Neural progenitor cell (in vitro differentiated cells): ENCODE data around the gene SF3B2. TPM values are rescaled to one million over a fixed set of nuclear protein-coding genes. Genes with fewer than 3 reads are reported as not detected.

Experiments
- DNase-seq: peaks from one replicate; pipeline ENCODE4 v3.0.0-alpha.2; 2016; ENCODE audit warnings: low spot score
- H2AFZ ChIP-seq: fragments of 200-600 bp; sonication (generic); replicated peaks from 2 replicates; pipeline ENCODE4 v1.6.1; 2016; ENCODE audit warnings: antibody characterized with exemption
- H3F3A ChIP-seq: fragments of 200-600 bp; sonication (generic); 2 replicates; pipeline ENCODE4 v1.6.1; 2016; ENCODE audit warnings: antibody characterized with exemption, low read depth
- H3K27ac ChIP-seq: fragments of 200-600 bp; sonication (generic); 2 replicates; pipeline ENCODE4 v1.5.1; 2016; ENCODE audit warnings: mild to moderate bottlenecking
- H3K27me3 ChIP-seq: fragments of 200-600 bp; sonication (generic); 2 replicates; pipeline ENCODE4 v1.6.1; 2016; ENCODE audit warnings: mild to moderate bottlenecking, moderate library complexity
- H3K36me3 ChIP-seq: fragments of 200-600 bp; sonication (generic); 2 replicates; pipeline ENCODE4 v1.5.1; 2016
- H3K4me1 ChIP-seq: fragments of 200-600 bp; sonication (generic); 2 replicates; pipeline ENCODE4 v1.6.1; 2016; ENCODE audit warnings: mixed run types
- H3K4me2 ChIP-seq: fragments of 200-600 bp; sonication (generic); 2 replicates; pipeline ENCODE4 v1.6.1; 2016
- H3K4me3 ChIP-seq: fragments of 200-600 bp; sonication (generic); 2 replicates; pipeline ENCODE4 v1.5.1; 2016
- H3K79me2 ChIP-seq: fragments of 200-600 bp; sonication (generic); 2 replicates; pipeline ENCODE4 v1.6.1; 2016; ENCODE audit warnings: low read depth
- H3K9ac ChIP-seq: fragments of 200-600 bp; sonication (generic); 2 replicates; pipeline ENCODE4 v1.6.1; 2016
- H3K9me3 ChIP-seq: fragments of 200-600 bp; sonication (generic); 2 replicates; pipeline ENCODE4 v1.5.1; 2016; ENCODE audit warnings: low read depth
- H4K20me1 ChIP-seq: fragments of 200-600 bp; sonication (generic); 2 replicates; pipeline ENCODE4 v1.6.1; 2016; ENCODE audit warnings: low read depth
- H3K27ac Mint-ChIP-seq: 3 replicates; pipeline ENCODE4 v1.8.0; 2021; ENCODE audit warnings: mixed read lengths
- H3K27me3 Mint-ChIP-seq: 2 replicates; pipeline ENCODE4 v1.8.0; 2022; ENCODE audit warnings: low read depth, mild to moderate bottlenecking, inconsistent platforms, moderate library complexity, mixed read lengths; ENCODE audit not compliant: insufficient read depth
- H3K36me3 Mint-ChIP-seq: 3 replicates; pipeline ENCODE4 v1.8.0; 2021; ENCODE audit warnings: mixed read lengths
- H3K4me1 Mint-ChIP-seq: 3 replicates; pipeline ENCODE4 v1.8.0; 2021; ENCODE audit warnings: mixed read lengths
- H3K4me3 Mint-ChIP-seq: 3 replicates; pipeline ENCODE4 v1.8.0; 2021; ENCODE audit warnings: mild to moderate bottlenecking, moderate library complexity, mixed read lengths
- H3K9me3 Mint-ChIP-seq: 3 replicates; pipeline ENCODE4 v1.8.0; 2020; ENCODE audit warnings: mixed read lengths
- CTCF ChIP-seq: fragments of 200-600 bp; sonication (generic); IDR thresholded peaks from 2 replicates; pipeline ENCODE4 v1.5.1; 2017; ENCODE audit warnings: antibody characterized with exemption, mild to moderate bottlenecking
- EZH2 ChIP-seq: fragments of 200-600 bp; sonication (generic); IDR thresholded peaks from 2 replicates; pipeline ENCODE4 v1.6.1; 2017; ENCODE audit warnings: antibody characterized with exemption, mild to moderate bottlenecking, moderate library complexity
- EZH2phosphoT487 ChIP-seq: fragments of 200-600 bp; sonication (generic); IDR thresholded peaks from 2 replicates; pipeline ENCODE4 v1.6.1; 2017; ENCODE audit warnings: antibody characterized with exemption
- total RNA-seq: library from RNA; depleted of rRNA; stranded (reverse); fragments of >200 nt; gene quantifications from 2 replicates; pipeline ENCODE4 v1.2.3, GENCODE V29; 2015; ENCODE audit warnings: low replicate concordance

SF3B2 gene
- total RNA-seq, 1 donor from 2014 or later, result 198 TPM

GRCh38 chr11:66015454-66015881 is 36.7 kb upstream of the SF3B2 start:
- Histone ChIP-seq H3K9ac (no peak overlapping the region), H3K79me2 (no peaks in the 10 kb centered on the region)

GRCh38 chr11:66015936-66016792 is 36.0 kb upstream of the SF3B2 start:
- Histone ChIP-seq H4K20me1 (no peaks in the 10 kb centered on the region), H3F3A (no peaks in the 10 kb centered on the region), H3K4me1 (no peaks in the 10 kb centered on the region), H3K4me2 (no peak overlapping the region), H3K27me3 (peaks cover 21% of the 10 kb centered on the region), H3K4me3 (no peak overlapping the region), H3K79me2 (no peaks in the 10 kb centered on the region), H3K36me3 (no peaks in the 10 kb centered on the region), H3K9ac (no peak overlapping the region), H2AFZ (no peak overlapping the region), H3K9me3 (no peaks in the 10 kb centered on the region), H3K27ac (no peak overlapping the region)
- H3K27me3 Mint-ChIP-seq, result peaks cover 15% of the 10 kb centered on the region
- DNase-seq, result no peak
- no peaks in the 10 kb centered on the region for H3K4me1 Mint-ChIP-seq
- no peaks in the 10 kb centered on the region for H3K9me3 Mint-ChIP-seq
- H3K4me3 Mint-ChIP-seq, result no peak overlapping the region
- no peak overlapping the region for H3K27ac Mint-ChIP-seq
- no peak for TF ChIP-seq EZH2phosphoT487
- TF ChIP-seq EZH2, result no peak
- TF ChIP-seq CTCF, result no peak
- H3K36me3 Mint-ChIP-seq, result no peaks in the 10 kb centered on the region

More at GRCh38 chr11:66015454-66015881, 36.7 kb upstream of the SF3B2 start:
- Mint-ChIP-seq H3K27me3 (peaks cover 12% of the 10 kb centered on the region), H3K4me3 (no peak overlapping the region), H3K27ac (no peak overlapping the region), H3K36me3 (no peaks in the 10 kb centered on the region), H3K4me1 (no peaks in the 10 kb centered on the region), H3K9me3 (no peaks in the 10 kb centered on the region)
- Histone ChIP-seq H3K4me3 (no peak overlapping the region), H4K20me1 (no peaks in the 10 kb centered on the region), H2AFZ (no peak overlapping the region), H3K27me3 (peaks cover 28% of the 10 kb centered on the region), H3K4me2 (no peak overlapping the region), H3K9me3 (no peaks in the 10 kb centered on the region), H3K27ac (no peak overlapping the region), H3K4me1 (no peaks in the 10 kb centered on the region), H3F3A (no peaks in the 10 kb centered on the region), H3K36me3 (no peaks in the 10 kb centered on the region)
- DNase-seq, result no peak
- TF ChIP-seq EZH2, result no peak
- TF ChIP-seq EZH2phosphoT487, result no peak
- no peak for TF ChIP-seq CTCF

GRCh38 chr11:66016793-66017177 is 35.4 kb upstream of the SF3B2 start:
- Mint-ChIP-seq H3K27ac (no peak overlapping the region), H3K36me3 (no peaks in the 10 kb centered on the region), H3K4me3 (no peak overlapping the region), H3K4me1 (no peaks in the 10 kb centered on the region), H3K27me3 (peaks cover 16% of the 10 kb centered on the region), H3K9me3 (no peaks in the 10 kb centered on the region)
- no peak for DNase-seq
- H3K27me3 ChIP-seq, result peaks cover 21% of the 10 kb centered on the region
- H3F3A ChIP-seq, result no peaks in the 10 kb centered on the region
- H3K9ac ChIP-seq, result no peak overlapping the region
- no peaks in the 10 kb centered on the region for H3K4me1 ChIP-seq
- no peaks in the 10 kb centered on the region for H3K36me3 ChIP-seq
- no peaks in the 10 kb centered on the region for H4K20me1 ChIP-seq
- no peak overlapping the region for H3K4me3 ChIP-seq
- no peaks in the 10 kb centered on the region for H3K9me3 ChIP-seq
- no peak overlapping the region for H3K4me2 ChIP-seq
- H2AFZ ChIP-seq, result no peak overlapping the region
- no peaks in the 10 kb centered on the region for H3K79me2 ChIP-seq
- TF ChIP-seq EZH2phosphoT487, result no peak
- TF ChIP-seq EZH2, result no peak
- no peak for TF ChIP-seq CTCF
- H3K27ac ChIP-seq, result no peak overlapping the region
